GM18499 (cell line): ENCODE data around the gene AFAP1L1.

Source experiments
- ATAC-seq: cut with Tn5 transposase; IDR thresholded peaks from one replicate; pipeline ENCODE4 v1.9.1; 2021; ENCODE audit warnings: moderate number of reproducible peaks; ENCODE audit not compliant: insufficient read depth, unreplicated experiment

AFAP1L1 gene

GRCh38 chr5:149367972-149368645 lies 96.5 kb downstream of the AFAP1L1 start:
- ATAC-seq, result no peak

GRCh38 chr5:149370878-149371277 lies 99.2 kb downstream of the AFAP1L1 start:
- no peak for ATAC-seq

DNA sequence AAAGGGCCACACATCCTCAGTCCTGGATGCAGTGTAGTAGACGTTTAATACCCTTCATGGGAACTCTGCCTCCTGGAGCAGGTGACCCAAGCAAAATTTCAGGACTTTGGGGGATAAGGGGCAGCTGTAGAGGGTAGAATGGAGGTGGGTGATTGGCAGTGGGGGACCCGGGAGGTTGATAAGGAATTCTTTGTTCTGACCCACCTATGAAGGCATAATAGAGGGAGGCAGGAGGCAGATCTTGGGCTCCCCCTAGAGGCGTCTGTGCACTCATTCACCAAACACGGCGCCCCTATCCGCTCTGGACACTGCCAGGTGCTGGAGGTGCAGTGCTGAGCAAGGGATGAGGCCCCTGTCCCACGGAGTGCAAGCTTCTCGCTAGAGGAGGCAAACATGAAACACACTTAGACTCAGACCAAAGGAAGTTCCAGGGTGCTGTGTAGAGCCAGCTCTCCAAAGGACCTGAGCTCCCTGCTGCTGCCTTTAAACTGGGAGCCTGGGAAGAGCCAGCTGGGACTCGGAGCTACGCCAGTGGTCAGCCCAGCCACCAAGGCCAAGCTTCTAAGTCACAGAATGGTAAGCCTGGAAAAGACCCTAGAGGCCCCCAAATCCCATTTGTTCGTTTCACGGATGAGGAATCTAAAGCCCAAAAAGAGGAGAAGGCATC lies 99.8 kb downstream of the AFAP1L1 start:
- ATAC-seq, result no peak

- no peak for ATAC-seq
Observed at GRCh38 chr5:149372076-149372795, 100.6 kb downstream of the AFAP1L1 start.

DNA sequence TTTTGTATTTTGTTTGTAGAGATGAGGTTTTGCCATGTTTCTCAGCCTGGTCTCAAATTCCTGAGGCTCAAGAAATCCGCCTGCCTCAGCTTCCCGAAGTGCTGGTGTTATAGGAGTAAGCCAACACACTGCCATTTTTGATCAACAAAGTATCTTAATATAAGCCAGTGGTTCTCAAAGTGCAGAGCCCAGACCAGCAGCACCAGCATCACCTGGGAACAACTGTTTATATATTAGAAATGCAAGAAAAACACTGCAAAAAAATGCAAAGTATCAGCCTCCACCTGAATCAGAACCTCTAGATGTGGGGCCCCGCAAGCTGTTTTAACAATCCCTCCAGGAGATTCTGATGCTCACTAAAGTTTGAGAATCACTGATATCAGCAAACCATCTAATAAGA lies 101.3 kb downstream of the AFAP1L1 start:
- no peak for ATAC-seq

DNA sequence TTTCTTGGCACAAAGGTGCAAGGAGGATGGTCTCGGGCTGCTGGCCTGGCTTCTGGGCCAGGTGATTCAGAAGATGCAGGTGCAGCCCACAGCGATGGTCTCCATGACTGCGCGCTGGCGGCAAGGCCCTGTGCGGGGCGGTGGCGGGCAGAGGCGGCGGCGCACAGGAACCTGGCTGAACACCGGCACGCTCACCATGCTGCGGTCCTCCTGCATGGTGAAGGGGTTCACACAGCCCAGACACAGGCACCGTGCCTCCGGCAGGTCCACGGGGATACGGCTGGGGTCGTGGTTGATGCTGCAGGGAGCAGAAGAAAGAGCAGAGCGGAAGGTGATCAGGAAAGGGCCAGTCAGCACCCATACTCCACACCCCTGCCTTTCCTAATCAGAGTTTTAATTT lies 102.6 kb downstream of the AFAP1L1 start:
- ATAC-seq, result no peak

- ATAC-seq, result no peak
Observed at GRCh38 chr5:149374801-149375200, 103.1 kb downstream of the AFAP1L1 start.

- no peak for ATAC-seq
Observed at GRCh38 chr5:149375434-149375833, 103.8 kb downstream of the AFAP1L1 start.

DNA sequence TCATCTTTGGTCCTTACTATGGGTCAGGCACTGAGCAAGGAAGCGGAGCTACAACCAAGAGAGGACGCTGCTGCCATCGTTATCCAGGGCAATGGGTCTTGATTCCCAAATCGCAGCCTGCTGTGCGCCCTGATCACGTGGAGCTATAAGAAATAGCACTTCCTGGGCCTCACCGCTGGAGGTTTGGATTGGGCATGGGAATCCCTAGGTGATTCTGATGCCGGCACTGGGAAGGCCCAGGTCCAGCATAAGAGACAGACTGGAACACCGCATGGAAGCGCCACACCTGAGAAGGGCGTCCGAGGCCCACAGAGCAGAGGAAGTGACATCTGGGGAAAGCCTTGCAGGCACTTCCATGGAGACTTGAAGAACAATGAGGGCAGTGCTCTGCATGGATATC lies 104.4 kb downstream of the AFAP1L1 start:
- no peak for ATAC-seq

GRCh38 chr5:149376711-149377447 lies 105.2 kb downstream of the AFAP1L1 start:
- no peak for ATAC-seq

DNA sequence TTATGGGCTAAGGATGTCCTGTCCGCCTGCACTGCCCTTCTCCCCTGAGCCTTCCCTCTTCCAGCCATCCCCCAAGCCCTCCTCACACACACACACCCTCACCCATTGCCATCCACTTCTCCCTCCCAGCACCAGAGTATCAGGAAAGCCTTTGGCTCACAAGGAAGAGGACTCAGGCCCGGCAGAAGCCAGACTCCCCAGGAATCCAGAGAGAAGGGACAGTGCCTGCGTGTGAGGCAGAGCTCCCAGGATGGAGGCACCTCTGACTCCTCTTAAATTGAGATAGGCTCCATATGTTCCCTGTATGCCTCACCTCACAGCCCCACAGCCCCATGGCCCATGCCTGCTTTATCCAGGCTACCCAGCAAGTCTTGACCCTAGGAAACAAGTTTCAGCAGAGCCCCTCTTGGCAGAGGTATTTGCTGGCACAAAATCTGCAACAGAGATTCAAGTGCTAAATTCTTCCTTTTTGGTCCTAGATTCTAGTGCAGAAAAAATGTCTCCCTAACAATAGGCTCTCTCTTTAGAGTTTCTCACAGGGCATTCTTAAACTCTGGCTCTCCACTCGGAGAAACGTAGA lies 106.7 kb downstream of the AFAP1L1 start:
- no peak for ATAC-seq

DNA sequence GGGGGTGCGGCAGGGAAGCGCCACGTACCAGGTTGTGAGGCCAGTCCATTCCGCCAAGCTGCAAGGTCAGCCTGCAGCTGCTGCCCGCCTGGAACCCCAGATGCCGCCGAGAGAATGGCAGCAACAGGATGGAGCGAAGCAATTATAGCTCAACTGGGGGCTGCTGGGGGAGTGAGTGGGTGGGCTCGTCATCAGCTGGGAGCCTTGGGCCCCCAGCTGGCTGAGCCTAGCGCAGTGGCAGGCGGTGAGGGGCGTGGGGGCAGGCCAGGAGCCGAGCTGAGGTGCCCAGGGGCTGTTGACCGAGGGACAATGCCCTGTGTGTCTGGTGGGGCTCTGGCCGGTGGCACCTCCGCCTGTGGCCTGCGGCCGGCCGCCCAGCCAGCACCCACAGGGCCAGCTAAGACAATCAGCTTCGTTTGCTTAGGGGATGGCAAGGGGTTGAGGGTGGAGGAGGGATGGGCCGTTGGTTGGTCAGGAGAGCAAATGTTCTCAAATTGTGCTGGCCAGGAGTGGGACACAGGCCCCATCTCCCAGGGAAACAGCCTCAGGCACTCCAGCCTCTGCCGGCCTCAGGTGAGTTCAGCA lies 107.6 kb downstream of the AFAP1L1 start, which contains the start of gene IL17B:
Gene IL17B (minus strand): TSS at position 116 of the 585 bp plus-strand sequence. CDS start 67 bp downstream, at position 49.
- no peak for ATAC-seq

- ATAC-seq, result no peak
Observed at GRCh38 chr5:149379818-149380374, 108.2 kb downstream of the AFAP1L1 start.

DNA sequence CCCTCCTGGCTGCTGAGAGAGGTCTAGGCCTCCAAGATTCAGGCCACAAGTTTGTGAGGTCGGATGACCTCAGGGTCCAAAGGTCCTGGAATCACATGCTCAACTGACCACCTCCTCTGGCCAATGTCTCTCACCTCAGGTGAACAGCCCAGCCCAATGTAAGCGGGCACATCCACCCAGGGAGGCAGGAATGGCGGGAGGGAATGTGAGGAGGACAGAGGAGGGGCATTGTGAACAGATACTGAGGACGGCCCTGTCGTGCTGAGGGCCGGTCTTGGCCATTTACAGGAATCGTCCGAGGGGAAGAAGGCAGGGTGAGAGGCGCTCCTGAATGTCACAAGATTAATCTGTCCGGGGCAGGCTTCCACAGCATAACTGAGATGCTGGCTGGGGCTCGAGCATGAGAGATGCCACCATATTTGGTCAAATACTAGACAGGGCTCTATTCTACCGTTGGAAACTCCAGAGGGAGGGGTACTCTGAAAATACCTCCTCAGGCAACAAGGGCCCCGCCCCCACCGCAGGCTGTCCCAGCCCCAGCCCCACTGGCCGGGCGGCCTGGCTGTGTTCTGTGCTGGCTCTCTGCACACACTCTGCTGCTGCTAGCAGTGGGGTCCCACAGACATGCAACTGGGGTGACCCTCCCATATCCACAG lies 108.9 kb downstream of the AFAP1L1 start:
- ATAC-seq, result no peak

DNA sequence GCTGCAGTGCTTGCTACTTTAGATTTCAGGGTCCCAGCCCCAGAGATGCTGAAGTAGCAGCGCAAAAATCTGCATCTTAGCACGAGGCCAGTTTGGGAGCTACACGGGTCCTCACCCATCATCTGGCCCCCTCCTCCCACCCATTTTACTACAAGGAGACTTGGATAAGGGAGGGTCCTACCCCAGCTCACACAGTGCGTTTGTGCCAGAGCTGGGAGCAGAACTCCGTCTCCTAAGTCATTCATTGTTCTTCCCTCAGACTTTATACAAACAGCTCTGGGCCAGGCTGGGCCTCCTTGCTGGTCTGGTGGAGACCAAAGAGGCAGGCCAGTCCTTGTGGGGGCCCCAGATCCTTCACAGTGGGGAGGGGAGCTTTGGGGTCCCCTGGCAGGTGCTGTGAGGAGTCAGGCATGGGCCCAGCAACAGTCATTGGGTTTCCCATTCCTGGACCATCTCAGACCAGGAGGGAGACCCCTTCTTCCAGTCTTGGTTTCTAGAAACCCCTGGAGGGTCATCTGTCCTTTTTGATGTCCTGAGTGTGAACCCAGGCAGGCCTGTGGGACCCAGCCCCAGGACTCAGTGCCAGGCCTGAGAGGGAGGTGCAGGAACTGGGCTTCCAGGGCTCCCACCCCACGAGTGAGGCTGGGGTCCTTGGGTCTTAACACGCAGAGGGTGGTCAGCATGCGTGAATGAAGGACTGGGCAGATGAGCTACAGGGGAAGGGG lies 109.8 kb downstream of the AFAP1L1 start:
- no peak for ATAC-seq

- no peak for ATAC-seq
Observed at GRCh38 chr5:149381986-149382338, 110.3 kb downstream of the AFAP1L1 start.

DNA sequence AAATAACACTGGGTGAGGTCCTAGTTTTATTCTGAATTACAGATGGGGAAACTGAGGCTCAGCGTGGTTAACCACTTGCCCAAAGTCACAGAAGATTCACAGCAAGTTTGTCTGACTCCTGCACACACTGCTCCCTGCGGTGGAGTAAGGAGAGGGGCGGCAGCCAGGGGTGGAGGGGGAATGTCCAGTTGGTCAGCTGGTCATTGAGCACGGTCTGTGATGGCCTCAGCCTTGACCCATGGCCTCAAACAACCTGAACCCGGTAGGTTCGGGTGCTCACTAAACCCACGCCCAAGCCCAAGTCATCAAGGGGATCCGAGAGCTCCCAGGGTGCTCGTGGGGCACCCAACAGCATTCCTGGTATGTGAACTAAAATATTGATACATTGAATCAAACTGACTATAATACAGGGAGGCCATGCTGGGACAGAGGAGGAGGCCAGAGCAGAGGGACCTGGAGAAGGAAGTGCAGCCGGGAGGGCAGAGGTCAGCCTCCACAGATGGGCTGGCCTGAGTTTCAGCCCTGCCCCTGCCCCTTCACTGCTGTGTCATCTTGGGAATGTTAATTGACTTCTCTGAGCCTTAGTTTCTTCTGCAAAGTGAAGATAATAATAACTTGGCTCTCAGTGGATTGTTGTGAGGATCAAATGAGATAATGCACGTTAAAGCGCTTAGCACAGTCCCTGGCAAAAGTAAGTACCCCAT lies 111.0 kb downstream of the AFAP1L1 start:
- ATAC-seq, result no peak

GRCh38 chr5:149383399-149383798 lies 111.7 kb downstream of the AFAP1L1 start:
- ATAC-seq, result no peak
